IMR-90 (cell line): ENCODE data around the gene MFSD6. TPM values are rescaled to one million over a fixed set of nuclear protein-coding genes. Genes with fewer than 3 reads are reported as not detected.

ENCODE experiments used
- ATAC-seq: fragments of 200-7000 bp; cut with Tn5 transposase; 2 replicates; pipeline ENCODE4 v1.9.1; 2020; ENCODE audit warnings: low read depth, mild to moderate bottlenecking, moderate library complexity
- BruUV-seq: library from RNA; stranded (reverse); fragments of 400-500 nt; replicated peaks from 2 replicates; lab custom pipeline; 2021; lab: Mats Ljungman, UMichigan
- CTCF ChIA-PET: fragments of 300-600 bp; formaldehyde crosslinking; extraction: SDS; loops from one replicate; lab custom pipeline; 2021; ENCODE audit warnings: antibody characterized with exemption; lab: Yijun Ruan, JAX
- POLR2A ChIA-PET: fragments of 300-600 bp; sonication (Branson Sonifier 250); formaldehyde crosslinking; loops from one replicate; lab custom pipeline; 2022; ENCODE audit warnings: antibody characterized with exemption; ENCODE audit not compliant: unreplicated experiment; lab: Charles Lee
- DNase-seq: peaks from one replicate; pipeline ENCODE4 v3.0.0; 2013
- H2AFZ ChIP-seq: replicated peaks from 2 replicates; pipeline ENCODE3; 2013; ENCODE audit warnings: low read length, mild to moderate bottlenecking; ENCODE audit not compliant: poor library complexity
- H2AK5ac ChIP-seq: 2 replicates; pipeline ENCODE4 v1.6.1; 2013; ENCODE audit warnings: low read depth, low read length, inconsistent platforms
- H2AK9ac ChIP-seq: replicated peaks from 2 replicates; pipeline ENCODE3; 2013; ENCODE audit warnings: mild to moderate bottlenecking, low read depth, low read length, moderate library complexity; ENCODE audit not compliant: poor library complexity
- H2BK120ac ChIP-seq: 2 replicates; pipeline ENCODE4 v1.6.1; 2013; ENCODE audit warnings: low read depth, low read length, inconsistent platforms
- H2BK15ac ChIP-seq: 3 replicates; pipeline ENCODE4 v1.6.1; 2013; ENCODE audit warnings: low read depth, low read length, inconsistent platforms
- H2BK20ac ChIP-seq: 2 replicates; pipeline ENCODE4 v1.6.1; 2013; ENCODE audit warnings: low read depth, mild to moderate bottlenecking, inconsistent platforms, low read length, moderate library complexity
- H2BK5ac ChIP-seq: 2 replicates; pipeline ENCODE4 v1.6.1; 2013; ENCODE audit warnings: mild to moderate bottlenecking, low read depth, low read length, inconsistent platforms; ENCODE audit not compliant: poor library complexity, severe bottlenecking
- H3K14ac ChIP-seq: replicated peaks from 2 replicates; pipeline ENCODE4 v1.6.1; 2013; ENCODE audit warnings: low read depth, low read length, inconsistent platforms
- H3K18ac ChIP-seq: 2 replicates; pipeline ENCODE4 v1.6.1; 2013; ENCODE audit warnings: low read depth, low read length, control low read depth
- H3K23ac ChIP-seq: 2 replicates; pipeline ENCODE4 v1.6.1; 2013; ENCODE audit warnings: low read depth, low read length, inconsistent platforms
- H3K27ac ChIP-seq: 2 replicates; pipeline ENCODE4 v1.5.1; 2013; ENCODE audit warnings: mild to moderate bottlenecking, control low read depth, low read length; ENCODE audit not compliant: insufficient read depth
- H3K27me3 ChIP-seq: 2 replicates; pipeline ENCODE4 v1.6.1; 2013; ENCODE audit warnings: low read length; ENCODE audit not compliant: control insufficient read depth, insufficient read depth
- H3K36me3 ChIP-seq: 2 replicates; pipeline ENCODE4 v1.6.1; 2013; ENCODE audit warnings: low read length, mixed read lengths; ENCODE audit not compliant: control insufficient read depth, insufficient read depth
- H3K4ac ChIP-seq: 2 replicates; pipeline ENCODE4 v1.6.1; 2013; ENCODE audit warnings: low read depth, low read length, inconsistent platforms
- H3K4me1 ChIP-seq: 2 replicates; pipeline ENCODE4 v1.6.1; 2013; ENCODE audit warnings: low read length, mixed read lengths; ENCODE audit not compliant: control insufficient read depth, insufficient read depth
- H3K4me2 ChIP-seq: 2 replicates; pipeline ENCODE4 v1.6.1; 2013; ENCODE audit warnings: low read depth, mild to moderate bottlenecking, control low read depth, low read length, moderate library complexity
- H3K4me3 ChIP-seq: 2 replicates; pipeline ENCODE4 v1.5.1; 2013; ENCODE audit warnings: low read depth, mild to moderate bottlenecking, control low read depth, low read length, moderate library complexity; ENCODE audit not compliant: insufficient read depth
- H3K56ac ChIP-seq: 2 replicates; pipeline ENCODE4 v1.6.1; 2013; ENCODE audit warnings: low read length, inconsistent platforms; ENCODE audit not compliant: insufficient read depth; ENCODE audit errors: extremely low read depth
- H3K79me1 ChIP-seq, 2 experiments: 2 replicates each; pipeline ENCODE4 v1.6.1; 2013; ENCODE audit warnings: low read length in 2 of 2, inconsistent platforms in 1 of 2, low read depth in 1 of 2
- H3K9ac ChIP-seq: 2 replicates; pipeline ENCODE4 v1.6.1; 2013; ENCODE audit warnings: low read depth, low read length, control low read depth
- H3K9me1 ChIP-seq: 2 replicates; pipeline ENCODE4 v1.6.1; 2013; ENCODE audit warnings: low read length, inconsistent platforms; ENCODE audit not compliant: insufficient read depth
- H3K9me3 ChIP-seq: 2 replicates; pipeline ENCODE4 v1.6.1; 2013; ENCODE audit warnings: low read length; ENCODE audit not compliant: control insufficient read depth, insufficient read depth
- H4K20me1 ChIP-seq: 2 replicates; pipeline ENCODE4 v1.6.1; 2013; ENCODE audit warnings: low read length, inconsistent platforms; ENCODE audit not compliant: insufficient read depth
- H4K5ac ChIP-seq: 2 replicates; pipeline ENCODE4 v1.6.1; 2013; ENCODE audit warnings: mild to moderate bottlenecking, low read depth, low read length, control low read depth
- H4K8ac ChIP-seq, 2 experiments: 2 replicates each; pipeline ENCODE4 v1.6.1; 2013; ENCODE audit warnings: low read depth in 2 of 2, low read length in 2 of 2, control low read depth in 1 of 2, inconsistent platforms in 1 of 2
- H4K91ac ChIP-seq: 2 replicates; pipeline ENCODE4 v1.6.1; 2013; ENCODE audit warnings: low read depth, low read length, inconsistent platforms; ENCODE audit not compliant: insufficient read depth
- CEBPB ChIP-seq: IDR thresholded peaks from 2 replicates; pipeline ENCODE4 v1.6.1; 2012; ENCODE audit warnings: low read depth, low read length, improper control_type of control experiment
- MAZ ChIP-seq: IDR thresholded peaks from 2 replicates; pipeline ENCODE4 v1.6.1; 2012; ENCODE audit warnings: low read depth, mild to moderate bottlenecking, low read length, improper control_type of control experiment, moderate library complexity, borderline replicate concordance
- NFE2L2 ChIP-seq: fragments of 150-350 bp; IDR thresholded peaks from 2 replicates; pipeline ENCODE4 v1.6.1; 2016; ENCODE audit warnings: low read depth, mild to moderate bottlenecking, low read length
- RAD21 ChIP-seq: IDR thresholded peaks from 2 replicates; pipeline ENCODE4 v1.6.1; 2012; ENCODE audit warnings: low read length, improper control_type of control experiment
- WGBS, 2 experiments: methylation state at CpG; one replicate each; pipeline versions ENCODE4 v1.1.5 to v1.1.7; 2013; ENCODE audit warnings: missing lambda C conversion rate in 2 of 2; ENCODE audit not compliant: insufficient read length in 1 of 2; ENCODE audit errors: extremely low coverage in 2 of 2; 5-methylcytosine and 5-hydroxymethylcytosine counted together
- dilution Hi-C: fragments of 300-500 bp; cut with HindIII; formaldehyde crosslinking; loops from one replicate; pipeline ENCODE4 v1.14.3; 2018; ENCODE audit warnings: low sequenced_read_pairs; ENCODE audit not compliant: unreplicated experiment
- in situ Hi-C: fragments of 300-500 bp; cut with MboI; formaldehyde crosslinking; loops from 3 replicates; pipeline ENCODE4 v1.14.3; 2019; ENCODE audit warnings: low sequenced_read_pairs, inconsistent platforms, mixed read lengths
- intact Hi-C: fragments of 100-400 bp; cut with micrococcal nuclease; formaldehyde crosslinking; loops from 2 replicates; pipeline ENCODE4 v1.10.0; 2022
- polyA plus RNA-seq, 3 experiments: library from polyadenylated mRNA; depleted of rRNA; stranded (reverse); fragments of >200 nt; gene quantifications; 2 replicates each; pipeline ENCODE4 v1.2.3, GENCODE V29; 2012; ENCODE audit warnings: low replicate concordance in 1 of 3
- total RNA-seq: library from RNA; depleted of rRNA; stranded (reverse); fragments of >200 nt; gene quantifications from 2 replicates; pipeline ENCODE4 v1.2.3, GENCODE V29; 2012
- TF ChIP-seq, protein P1 (sequence below): conservative IDR thresholded peaks from 2 replicates; pipeline ENCODE4 v1.5.1; 2012; ENCODE audit warnings: mild to moderate bottlenecking, low read depth, low read length, improper control_type of control experiment

The MFSD6 gene
- total and polyA plus RNA-seq, 2 of the 4 experiments (the other 2 are of a cell fraction): 4.2 to 7.7 TPM

GRCh38 chr2:190379249-190379964 lies 28.7 kb upstream of the MFSD6 start:
- DNase-seq: peak; percentile 57
- Histone ChIP-seq H3K9ac (no peak overlapping the region), H2BK120ac (no peak overlapping the region), H2AK5ac (no peak overlapping the region), H3K4me3 (no peak overlapping the region), H4K20me1 (no peaks in the 10 kb centered on the region), H2AFZ (peak overlapping the region; percentile 2), H3K27ac (no peak overlapping the region), H4K8ac (no peak overlapping the region), H4K91ac (no peak overlapping the region), H2BK15ac (0 out of 3 replicates have a peak overlapping the region, but pooled peaks have one; percentile 7), H3K56ac (no peak overlapping the region), H3K18ac (no peak overlapping the region), H2AK9ac (no peak overlapping the region), H2BK20ac (no peak overlapping the region), H3K14ac (no peak overlapping the region), H3K36me3 (no peaks in the 10 kb centered on the region), H2BK5ac (no peak overlapping the region), H3K23ac (no peak overlapping the region), H3K4ac (no peak overlapping the region), H4K5ac (no peak overlapping the region), H3K4me1 (no peaks in the 10 kb centered on the region), H3K27me3 (no peaks in the 10 kb centered on the region), H3K79me1 (no peaks in the 10 kb centered on the region), H3K9me3 (no peaks in the 10 kb centered on the region), H3K9me1 (no peaks in the 10 kb centered on the region), H3K4me2 (no peak overlapping the region)
- intact Hi-C loops: no loop called here
- POLR2A ChIA-PET: no interaction called here
- peak; percentile 64 for ATAC-seq
- BruUV-seq: no TSS peak
- CTCF ChIA-PET: no interaction called here
- TF ChIP-seq NFE2L2: no peak
- no peak for TF ChIP-seq CEBPB
- TF ChIP-seq MAZ: no peak
- TF ChIP-seq, protein P1, sequence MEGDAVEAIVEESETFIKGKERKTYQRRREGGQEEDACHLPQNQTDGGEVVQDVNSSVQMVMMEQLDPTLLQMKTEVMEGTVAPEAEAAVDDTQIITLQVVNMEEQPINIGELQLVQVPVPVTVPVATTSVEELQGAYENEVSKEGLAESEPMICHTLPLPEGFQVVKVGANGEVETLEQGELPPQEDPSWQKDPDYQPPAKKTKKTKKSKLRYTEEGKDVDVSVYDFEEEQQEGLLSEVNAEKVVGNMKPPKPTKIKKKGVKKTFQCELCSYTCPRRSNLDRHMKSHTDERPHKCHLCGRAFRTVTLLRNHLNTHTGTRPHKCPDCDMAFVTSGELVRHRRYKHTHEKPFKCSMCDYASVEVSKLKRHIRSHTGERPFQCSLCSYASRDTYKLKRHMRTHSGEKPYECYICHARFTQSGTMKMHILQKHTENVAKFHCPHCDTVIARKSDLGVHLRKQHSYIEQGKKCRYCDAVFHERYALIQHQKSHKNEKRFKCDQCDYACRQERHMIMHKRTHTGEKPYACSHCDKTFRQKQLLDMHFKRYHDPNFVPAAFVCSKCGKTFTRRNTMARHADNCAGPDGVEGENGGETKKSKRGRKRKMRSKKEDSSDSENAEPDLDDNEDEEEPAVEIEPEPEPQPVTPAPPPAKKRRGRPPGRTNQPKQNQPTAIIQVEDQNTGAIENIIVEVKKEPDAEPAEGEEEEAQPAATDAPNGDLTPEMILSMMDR: no peak
- no peak for TF ChIP-seq RAD21
- WGBS, 2 experiments: no CpG with 5 or more reads among the region's 10 CpGs
- dilution Hi-C loops: no loop called here
- in situ Hi-C loops: loop anchor here (10.0 kb wide), 1 partner anchor 295 kb away; no protein-coding TSS in a partner anchor
